Measurements from ENCODE around the gene ZBTB11. TPM values are rescaled to one million over a fixed set of nuclear protein-coding genes. Genes with fewer than 3 reads are reported as not detected.

ZBTB11 gene
- total RNA-seq, 1 experiment from 2014 or later, result 14.8 TPM

GRCh38 chr3:101685050-101685400 lies 8.1 kb upstream of the ZBTB11 start:
- H3K4me3 Mint-ChIP-seq, result peak overlapping the region; percentile 99 to 100
- no peak overlapping the region for H2BK12ac ChIP-seq (ENCODE audit: insufficient read length, low read depth, low read length)
- peaks cover 10% of the 10 kb centered on the region for H3K23me2 ChIP-seq (ENCODE audit: insufficient read length, low read depth, low read length, poor library complexity, severe bottlenecking)
- no peak overlapping the region for H3K14ac ChIP-seq (ENCODE audit: insufficient read depth, low read length)
- no peak overlapping the region for H3K4ac ChIP-seq (ENCODE audit: low read depth, low read length)
- H3K9me3 Mint-ChIP-seq, result no peaks in the 10 kb centered on the region
- H4K20me1 ChIP-seq (ENCODE audit: control insufficient read depth, insufficient read depth, insufficient read length), result no peaks in the 10 kb centered on the region
- DNase-seq, result no peak
- no peak overlapping the region for H3K27ac ChIP-seq (ENCODE audit: insufficient read length, low read depth, low read length)
- peak overlapping the region; percentile 100 for H3K9ac ChIP-seq (ENCODE audit: extremely low read depth, insufficient read length, low read length)
- peaks cover 49 to 61% (median 59%) of the 10 kb centered on the region in 3 experiments for H3K36me3 Mint-ChIP-seq (ENCODE audit: insufficient read depth in 1 of 3, low read depth in 3 of 3)
- peaks cover 1% of the 10 kb centered on the region; the same call in 1 of the 2 replicates for H3K27me3 Mint-ChIP-seq (ENCODE audit: low read depth)
- no peak overlapping the region for H2AK5ac ChIP-seq (ENCODE audit: insufficient read length, low read length)
- H2BK15ac ChIP-seq (ENCODE audit: low read depth, low read length), result no peak overlapping the region
- H3K9me3 ChIP-seq (ENCODE audit: control insufficient read depth, low read depth, low read length), result no peaks in the 10 kb centered on the region
- H2BK20ac ChIP-seq (ENCODE audit: low read depth, low read length, poor library complexity, severe bottlenecking), result no peak overlapping the region
- H3T11ph ChIP-seq (ENCODE audit: low read length), result no peak overlapping the region
- H3K56ac ChIP-seq (ENCODE audit: insufficient read length, low read depth, low read length), result no peak overlapping the region
- H3K18ac ChIP-seq (ENCODE audit: insufficient read length, low read depth, low read length), result no peak overlapping the region
- H3K4me1 ChIP-seq (ENCODE audit: insufficient read depth, low read length), result no peaks in the 10 kb centered on the region
- no peak overlapping the region for H2BK120ac ChIP-seq (ENCODE audit: low read depth, low read length, poor library complexity, severe bottlenecking)
- H3K79me2 ChIP-seq (ENCODE audit: insufficient read depth, low read length), result peaks cover 16% of the 10 kb centered on the region; the same call in 1 of the 2 replicates
- H3K4me2 ChIP-seq (ENCODE audit: insufficient read depth, insufficient read length, low read length), result peak overlapping the region; percentile 84
- H4K8ac ChIP-seq (replicated peaks; ENCODE audit: insufficient read length, low read depth, low read length), result no peak overlapping the region
- no peak overlapping the region for H2AFZ ChIP-seq (ENCODE audit: low read length)
- H3K79me1 ChIP-seq (ENCODE audit: insufficient read depth, low read depth, low read length, poor library complexity, severe bottlenecking), result no peaks in the 10 kb centered on the region
- no peak overlapping the region for H3K23ac ChIP-seq (ENCODE audit: insufficient read length, low read depth, low read length)
- no peaks in the 10 kb centered on the region for H3K27me3 ChIP-seq (ENCODE audit: insufficient read depth, low read length)
- TF ChIP-seq CTCF (conservative IDR thresholded peaks at IDR 0.05), result no peak
- H3K4me1 Mint-ChIP-seq, result peaks cover 14 to 19% of the 10 kb centered on the region in 2 experiments
- H2BK5ac ChIP-seq (ENCODE audit: insufficient read length, low read length), result no peak overlapping the region
- H3K27ac Mint-ChIP-seq, result peak overlapping the region; percentile 31 to 100 (median 100); a peak in 3 of 7 replicates
- no peak overlapping the region for H4K91ac ChIP-seq (ENCODE audit: insufficient read length, low read depth, low read length)
- no peak overlapping the region for H4K5ac ChIP-seq (ENCODE audit: insufficient read length, low read depth, low read length)

Data from H9 (cell line).